Heart left ventricle (tissue), 13 donors: ENCODE results near the gene IKZF4.
"Not testable (repeated sequence)": the region's sequence is repeated elsewhere in the genome, so short reads cannot be mapped to it uniquely, and the experiment has no call there.

Experiments
- POLR2A ChIP-seq, 2 donors: fragments of 450-650 bp; IDR thresholded peaks; one replicate each; pipeline ENCODE4 v1.6.1; 2017; ENCODE audit warnings: antibody characterized with exemption in 2 of 2, mild to moderate bottlenecking in 2 of 2, moderate library complexity in 2 of 2
- TF ChIP-seq, protein P1 (sequence below), 12 donors: fragments of 200-600 bp; sonication (generic) in 4 of 12; IDR thresholded peaks; one replicate each; pipeline versions ENCODE4 v1.5.0 to v1.8.0; 2018 to 2022; ENCODE audit warnings: antibody characterized with exemption in 12 of 12, mild to moderate bottlenecking in 5 of 12
- donor health status: ischemic (EF 13 %, LVEDD 7.1; RV severe dilation, severe dysfunction).
- donor health status: DM: no; HTN: yes; CAD: no.
- donor health status: DM: no; HTN: no; CAD: no.
- donor health status: ischemic (EF 25% LVEDD 6.9; RV normal size, moderate dysfunction).
- donor health status: ischemic (EF 25% LVEDD 5.7; RV mildly dilated, moderate dysfunction).
- donor health status: ischemic (EF 35%, LVEDD 5.7; RV mildly dilated, moderate dysfunction).
- donor health status: nonischemic (EF 11% LVEDD 7.7; RV severe dilation, severe dysfunction).
- donor health status: DM: yes; HTN: yes; CAD: no.
- donor health status: PGD.
- donor health status: ischemic (EF 29% LVEDD 5.4; RV normal size, mild dysfunction).
- donor health status: nonischemic (EF 23%, LVEDD 6.1; RV moderate dilation, normal function).

DNA sequence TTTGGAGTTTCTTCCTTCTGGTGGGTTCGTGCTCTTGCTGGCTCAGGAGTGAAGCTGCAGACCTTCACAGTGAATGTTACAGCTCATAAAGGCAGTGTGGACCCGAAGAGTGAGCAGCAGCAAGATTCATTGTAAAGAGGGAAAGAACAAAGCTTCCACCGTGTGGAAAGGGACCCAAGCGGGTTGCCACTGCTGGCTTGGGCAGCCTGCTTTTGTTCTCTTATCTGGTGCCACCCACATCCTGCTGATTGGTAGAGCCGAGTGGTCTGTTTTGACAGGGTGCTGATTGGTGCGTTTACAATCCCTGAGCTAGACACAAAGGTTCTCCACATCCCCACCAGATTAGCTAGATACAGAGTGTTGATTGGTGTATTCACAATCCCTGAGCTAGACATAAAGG lies 21.3 kb upstream of the IKZF4 start:
- not testable (repeated sequence) for TF ChIP-seq POLR2A (IDR thresholded peaks at IDR 0.05)
- TF ChIP-seq, protein P1, sequence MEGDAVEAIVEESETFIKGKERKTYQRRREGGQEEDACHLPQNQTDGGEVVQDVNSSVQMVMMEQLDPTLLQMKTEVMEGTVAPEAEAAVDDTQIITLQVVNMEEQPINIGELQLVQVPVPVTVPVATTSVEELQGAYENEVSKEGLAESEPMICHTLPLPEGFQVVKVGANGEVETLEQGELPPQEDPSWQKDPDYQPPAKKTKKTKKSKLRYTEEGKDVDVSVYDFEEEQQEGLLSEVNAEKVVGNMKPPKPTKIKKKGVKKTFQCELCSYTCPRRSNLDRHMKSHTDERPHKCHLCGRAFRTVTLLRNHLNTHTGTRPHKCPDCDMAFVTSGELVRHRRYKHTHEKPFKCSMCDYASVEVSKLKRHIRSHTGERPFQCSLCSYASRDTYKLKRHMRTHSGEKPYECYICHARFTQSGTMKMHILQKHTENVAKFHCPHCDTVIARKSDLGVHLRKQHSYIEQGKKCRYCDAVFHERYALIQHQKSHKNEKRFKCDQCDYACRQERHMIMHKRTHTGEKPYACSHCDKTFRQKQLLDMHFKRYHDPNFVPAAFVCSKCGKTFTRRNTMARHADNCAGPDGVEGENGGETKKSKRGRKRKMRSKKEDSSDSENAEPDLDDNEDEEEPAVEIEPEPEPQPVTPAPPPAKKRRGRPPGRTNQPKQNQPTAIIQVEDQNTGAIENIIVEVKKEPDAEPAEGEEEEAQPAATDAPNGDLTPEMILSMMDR (IDR thresholded peaks at IDR 0.05) = not testable (repeated sequence)
